Mesendoderm (in vitro differentiated cells): ENCODE data around the gene ITFG1.

Experiments used
- DNase-seq: peaks from one replicate; pipeline ENCODE4 v3.0.0; 2013
- H2AK5ac ChIP-seq: 2 replicates; pipeline ENCODE4 v1.6.1; 2013; ENCODE audit warnings: low read length, inconsistent platforms
- H2BK120ac ChIP-seq: 2 replicates; pipeline ENCODE4 v1.6.1; 2013; ENCODE audit warnings: low read depth, mild to moderate bottlenecking, low read length, moderate library complexity, mixed read lengths
- H2BK15ac ChIP-seq: replicated peaks from 2 replicates; pipeline ENCODE4 v1.6.1; 2013; ENCODE audit warnings: low read depth, mild to moderate bottlenecking, moderate library complexity
- H2BK5ac ChIP-seq: 2 replicates; pipeline ENCODE4 v1.6.1; 2013; ENCODE audit warnings: low read length, inconsistent platforms
- H3K18ac ChIP-seq: 2 replicates; pipeline ENCODE4 v1.6.1; 2013; ENCODE audit warnings: mild to moderate bottlenecking, low read length, mixed read lengths
- H3K23ac ChIP-seq: one replicate; pipeline ENCODE4 v1.6.1; 2013; ENCODE audit warnings: low read length
- H3K27ac ChIP-seq: 2 replicates; pipeline ENCODE4 v1.5.1; 2013; ENCODE audit warnings: low read depth, mild to moderate bottlenecking, inconsistent platforms, low read length, moderate library complexity
- H3K27me3 ChIP-seq: 2 replicates; pipeline ENCODE4 v1.6.1; 2013; ENCODE audit warnings: low read length, control low read depth, mild to moderate bottlenecking, inconsistent platforms; ENCODE audit not compliant: insufficient read depth, poor library complexity
- H3K36me3 ChIP-seq: 2 replicates; pipeline ENCODE4 v1.6.1; 2013; ENCODE audit warnings: low read length, inconsistent platforms; ENCODE audit not compliant: control insufficient read depth, insufficient read depth
- H3K4ac ChIP-seq: one replicate; pipeline ENCODE4 v1.6.1; 2013; ENCODE audit warnings: low read depth, mild to moderate bottlenecking, low read length, moderate library complexity
- H3K4me1 ChIP-seq: 2 replicates; pipeline ENCODE4 v1.6.1; 2013; ENCODE audit warnings: low read depth, low read length, inconsistent platforms; ENCODE audit not compliant: control insufficient read depth
- H3K4me2 ChIP-seq: 2 replicates; pipeline ENCODE4 v1.6.1; 2013; ENCODE audit warnings: low read length
- H3K4me3 ChIP-seq: 2 replicates; pipeline ENCODE4 v1.5.1; 2013; ENCODE audit warnings: mild to moderate bottlenecking, low read length
- H3K56ac ChIP-seq: one replicate; pipeline ENCODE4 v1.6.1; 2013; ENCODE audit warnings: low read length
- H3K79me1 ChIP-seq: 2 replicates; pipeline ENCODE4 v1.6.1; 2013; ENCODE audit warnings: low read length, inconsistent platforms
- H3K79me2 ChIP-seq: 2 replicates; pipeline ENCODE4 v1.6.1; 2013; ENCODE audit warnings: mild to moderate bottlenecking, low read length; ENCODE audit not compliant: control insufficient read depth, insufficient read depth
- H3K9ac ChIP-seq: 2 replicates; pipeline ENCODE4 v1.6.1; 2013; ENCODE audit warnings: low read length, inconsistent platforms
- H4K5ac ChIP-seq: one replicate; pipeline ENCODE4 v1.6.1; 2013; ENCODE audit warnings: low read length
- H4K8ac ChIP-seq: one replicate; pipeline ENCODE4 v1.6.1; 2013; ENCODE audit warnings: low read depth, mild to moderate bottlenecking, control low read depth, low read length, moderate library complexity
- WGBS: extraction: QIAGEN DNeasy Blood & Tissue Kit; methylation state at CpG from one replicate; pipeline ENCODE4 v1.1.7; 2013; ENCODE audit warnings: low lambda C conversion rate, missing lambda C conversion rate; ENCODE audit not compliant: insufficient coverage; ENCODE audit errors: extremely low coverage; 5-methylcytosine and 5-hydroxymethylcytosine counted together

ITFG1 gene

DNA sequence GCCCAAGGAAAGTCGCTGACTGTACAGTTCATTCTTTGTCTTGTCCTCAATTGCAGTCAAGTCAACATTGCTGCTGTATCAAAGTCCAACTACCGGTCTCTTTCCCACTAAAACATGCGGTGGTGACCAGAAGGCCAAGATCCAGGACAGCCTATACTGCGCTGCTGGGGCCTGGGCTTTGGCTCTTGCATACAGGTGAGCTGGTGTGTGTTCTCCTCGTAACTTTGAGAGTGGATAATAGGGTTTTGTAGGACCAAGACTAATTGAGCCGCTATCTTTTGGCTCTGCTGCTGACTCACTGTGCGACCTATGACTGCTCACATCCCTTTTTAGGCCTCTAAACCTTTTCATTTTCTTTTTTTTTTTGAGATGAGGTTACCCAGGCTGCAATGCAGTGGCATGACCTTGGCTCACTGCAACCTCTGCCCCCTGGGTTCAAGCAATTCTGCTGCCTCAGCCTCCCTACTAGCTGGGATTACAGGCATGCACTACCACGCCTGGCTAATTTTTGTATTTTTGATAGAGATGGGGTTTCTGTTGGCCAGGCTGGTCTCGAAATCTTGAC, 38.9 kb upstream of the ITFG1 start:
- Histone ChIP-seq H3K18ac (no peak overlapping the region), H3K4me2 (no peak overlapping the region), H2AK5ac (no peak overlapping the region), H3K4me1 (no peaks in the 10 kb centered on the region), H4K8ac (no peak overlapping the region), H3K9ac (no peak overlapping the region), H4K5ac (no peak overlapping the region), H3K27ac (no peak overlapping the region), H3K79me2 (no peaks in the 10 kb centered on the region), H2BK120ac (no peak overlapping the region), H3K4ac (no peak overlapping the region), H3K79me1 (no peaks in the 10 kb centered on the region), H3K36me3 (no peaks in the 10 kb centered on the region), H2BK5ac (no peak overlapping the region), H3K56ac (no peak overlapping the region), H3K27me3 (no peaks in the 10 kb centered on the region), H3K4me3 (no peak overlapping the region), H3K23ac (no peak overlapping the region), H2BK15ac (no peak overlapping the region)
- WGBS, result no CpG with 5 or more reads among the region's 9 CpGs
- no peak for DNase-seq

DNA sequence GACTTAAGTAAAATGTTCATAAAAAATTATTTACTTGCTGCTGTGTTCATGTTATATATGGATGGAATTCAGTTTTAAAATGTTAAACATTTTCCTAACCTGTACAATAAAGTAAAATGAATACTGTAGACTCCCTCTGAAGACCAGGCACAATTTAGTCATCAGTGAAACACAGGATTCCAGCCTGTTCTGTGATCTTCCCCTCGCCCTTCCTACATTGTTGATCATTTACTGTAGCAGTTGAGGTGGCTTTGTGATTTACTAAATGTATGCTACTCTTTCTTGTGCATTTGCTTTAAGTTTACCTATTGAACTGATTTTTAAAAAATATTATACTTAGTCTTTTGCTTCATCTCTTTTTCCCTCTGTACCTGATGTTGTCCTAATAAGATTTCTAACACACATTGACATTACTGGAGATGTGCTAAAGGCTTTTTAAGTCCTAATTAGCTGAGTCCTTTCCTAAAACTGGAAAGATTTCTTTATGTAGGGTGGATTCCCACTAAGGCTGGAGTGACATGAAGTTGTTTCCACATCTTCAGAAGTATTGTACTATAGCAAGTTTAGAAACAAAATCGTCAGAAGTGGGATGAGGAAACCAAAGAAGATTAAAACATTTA, 38.3 kb upstream of the ITFG1 start:
- Histone ChIP-seq H2AK5ac (no peak overlapping the region), H3K36me3 (no peaks in the 10 kb centered on the region)
- WGBS, result no CpG with 5 or more reads among the region's 2 CpGs

DNA sequence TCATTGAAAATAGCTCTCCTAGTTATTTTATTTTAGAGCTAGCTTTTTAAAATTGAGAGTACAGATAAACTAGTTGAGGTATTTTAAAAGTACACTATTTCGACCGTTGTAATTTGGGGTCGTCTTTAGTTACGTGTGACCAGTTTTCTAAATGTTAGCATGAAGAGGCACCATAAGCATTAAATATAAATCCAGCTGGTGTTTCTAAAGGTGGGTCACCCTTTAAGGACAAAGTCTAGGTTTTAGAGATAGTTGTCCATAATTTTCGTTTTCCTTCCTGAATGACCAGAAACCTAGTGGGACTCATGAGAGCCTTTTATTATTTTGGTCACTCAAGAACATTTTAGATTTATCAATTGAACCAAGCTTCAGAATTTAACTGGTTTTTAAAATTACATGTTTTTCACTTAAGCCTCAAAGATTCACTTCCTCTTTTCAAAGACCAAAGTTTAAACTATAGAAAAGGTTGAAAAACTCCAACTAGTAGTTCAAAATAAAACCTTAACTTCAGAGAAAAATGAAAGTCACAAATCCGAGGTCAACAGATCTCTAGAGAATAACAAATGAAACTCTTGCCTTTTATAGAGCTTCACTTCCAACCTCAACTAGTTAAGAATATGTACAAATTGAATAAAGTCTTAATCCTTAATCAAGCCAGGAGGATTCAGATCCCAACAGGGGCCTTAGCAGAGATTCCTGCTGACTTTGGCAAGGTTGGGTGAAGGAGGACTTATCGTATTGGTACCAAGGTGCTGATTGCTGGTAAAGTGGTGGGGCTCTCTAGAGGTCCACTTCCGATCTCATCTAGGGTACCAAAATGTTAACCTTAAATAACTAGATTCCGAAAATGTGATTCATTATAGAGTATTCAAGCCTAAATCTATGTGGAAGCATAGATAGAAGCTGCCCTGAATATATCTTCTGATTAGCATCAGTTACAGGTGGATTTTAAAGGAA, 32.8 kb upstream of the ITFG1 start:
- H2AK5ac ChIP-seq, result no peak overlapping the region
- H3K27ac ChIP-seq, result no peak overlapping the region
- H3K4me1 ChIP-seq, result no peaks in the 10 kb centered on the region

More for the DNA sequence above, 38.3 kb upstream of the ITFG1 start:
- Histone ChIP-seq H3K27me3 (no peaks in the 10 kb centered on the region), H3K23ac (no peak overlapping the region), H4K5ac (no peak overlapping the region), H3K9ac (no peak overlapping the region), H3K79me1 (no peaks in the 10 kb centered on the region), H3K4me3 (no peak overlapping the region), H3K4me1 (no peaks in the 10 kb centered on the region), H3K4ac (no peak overlapping the region), H3K4me2 (no peak overlapping the region), H4K8ac (no peak overlapping the region), H2BK15ac (no peak overlapping the region), H3K56ac (no peak overlapping the region), H2BK120ac (no peak overlapping the region), H3K18ac (no peak overlapping the region), H3K27ac (no peak overlapping the region), H3K79me2 (no peaks in the 10 kb centered on the region), H2BK5ac (no peak overlapping the region)
- no peak for DNase-seq

GRCh38 chr16:47492428-47493377, 31.8 kb upstream of the ITFG1 start:
- H3K18ac ChIP-seq, result no peak overlapping the region
- no peak for DNase-seq
- H4K8ac ChIP-seq, result no peak overlapping the region
- no peaks in the 10 kb centered on the region for H3K79me2 ChIP-seq
- no peak overlapping the region for H3K27ac ChIP-seq
- H2BK5ac ChIP-seq, result no peak overlapping the region
- H3K4me3 ChIP-seq, result no peak overlapping the region
- H3K79me1 ChIP-seq, result no peaks in the 10 kb centered on the region
- no peak overlapping the region for H4K5ac ChIP-seq
- H2AK5ac ChIP-seq, result no peak overlapping the region
- H3K4me2 ChIP-seq, result no peak overlapping the region
- H3K56ac ChIP-seq, result no peak overlapping the region
- no peaks in the 10 kb centered on the region for H3K36me3 ChIP-seq
- no peaks in the 10 kb centered on the region for H3K27me3 ChIP-seq
- no peak overlapping the region for H2BK15ac ChIP-seq
- no peak overlapping the region for H3K9ac ChIP-seq
- no peak overlapping the region for H3K4ac ChIP-seq
- H3K4me1 ChIP-seq, result no peaks in the 10 kb centered on the region
- no CpG with 5 or more reads among the region's 10 CpGs for WGBS
- H2BK120ac ChIP-seq, result no peak overlapping the region
- H3K23ac ChIP-seq, result no peak overlapping the region

More for the DNA sequence above, 32.8 kb upstream of the ITFG1 start:
- no peak overlapping the region for H3K4ac ChIP-seq
- no peaks in the 10 kb centered on the region for H3K79me1 ChIP-seq
- no peak overlapping the region for H2BK120ac ChIP-seq
- no peak overlapping the region for H3K56ac ChIP-seq
- no peak overlapping the region for H3K18ac ChIP-seq
- H4K5ac ChIP-seq, result no peak overlapping the region
- H2BK15ac ChIP-seq, result no peak overlapping the region
- no peaks in the 10 kb centered on the region for H3K27me3 ChIP-seq
- H2BK5ac ChIP-seq, result no peak overlapping the region
- H4K8ac ChIP-seq, result no peak overlapping the region
- no peak overlapping the region for H3K4me2 ChIP-seq
- DNase-seq, result no peak
- no peaks in the 10 kb centered on the region for H3K36me3 ChIP-seq
- H3K9ac ChIP-seq, result no peak overlapping the region
- no peak overlapping the region for H3K23ac ChIP-seq
- no peak overlapping the region for H3K4me3 ChIP-seq
- WGBS, result no CpG with 5 or more reads among the region's 9 CpGs
- no peaks in the 10 kb centered on the region for H3K79me2 ChIP-seq

GRCh38 chr16:47492036-47492427, 31.2 kb upstream of the ITFG1 start:
- Histone ChIP-seq H3K18ac (no peak overlapping the region), H3K23ac (no peak overlapping the region), H3K9ac (no peak overlapping the region), H2BK120ac (no peak overlapping the region), H3K4me1 (no peaks in the 10 kb centered on the region), H3K4me2 (no peak overlapping the region), H3K4ac (no peak overlapping the region), H3K56ac (no peak overlapping the region), H3K27me3 (no peaks in the 10 kb centered on the region), H4K5ac (no peak overlapping the region), H3K4me3 (no peak overlapping the region), H3K79me1 (no peaks in the 10 kb centered on the region), H3K36me3 (no peaks in the 10 kb centered on the region), H4K8ac (no peak overlapping the region), H2BK5ac (no peak overlapping the region), H3K79me2 (no peaks in the 10 kb centered on the region), H3K27ac (no peak overlapping the region), H2BK15ac (no peak overlapping the region), H2AK5ac (no peak overlapping the region)
- no CpG with 5 or more reads among the region's 1 CpG for WGBS
- DNase-seq, result no peak
